ENCODE data around the gene TMEM164. TPM values are rescaled to one million over a fixed set of nuclear protein-coding genes. Genes with fewer than 3 reads are reported as not detected.

The TMEM164 gene
- total RNA-seq, 2 donors from 2014 or later: 18.0 to 20.2 TPM

- peaks cover 4% of the 10 kb centered on the region in 2 donors for H3K4me1 ChIP-seq (ENCODE audit: control insufficient read depth in 1 of 2, low read depth in 2 of 2)
- H3K27me3 ChIP-seq (replicated peaks; ENCODE audit: insufficient read depth): no peaks in the 10 kb centered on the region
- TF ChIP-seq CTCF (IDR thresholded peaks at IDR 0.05): no peak
- H3K4me3 ChIP-seq: no peak overlapping the region
- H3K36me3 ChIP-seq: no peaks in the 10 kb centered on the region
- DNase-seq (ENCODE audit: low spot score) (no peak), ATAC-seq (ENCODE audit: insufficient number of reproducible peaks, low FRiP score, low read depth) (no peak)
- H3K9me3 ChIP-seq: no peaks in the 10 kb centered on the region
- H3K27ac ChIP-seq: no peak overlapping the region
Observed at GRCh38 chrX:110182362-110182761, 179.4 kb downstream of the TMEM164 start.

GRCh38 chrX:110182865-110183264 lies 180.0 kb downstream of the TMEM164 start:
- no peaks in the 10 kb centered on the region for H3K36me3 ChIP-seq
- ATAC-seq (ENCODE audit: insufficient number of reproducible peaks, low FRiP score, low read depth): no peak
- no peaks in the 10 kb centered on the region for H3K9me3 ChIP-seq
- DNase-seq (ENCODE audit: low spot score): no peak
- H3K27me3 ChIP-seq (replicated peaks; ENCODE audit: insufficient read depth): no peaks in the 10 kb centered on the region
- no peak for TF ChIP-seq CTCF (IDR thresholded peaks at IDR 0.05)
- H3K4me3 ChIP-seq: no peak overlapping the region
- H3K4me1 ChIP-seq (ENCODE audit: control insufficient read depth in 1 of 2, low read depth in 2 of 2): peaks cover 4% of the 10 kb centered on the region in 2 donors
- H3K27ac ChIP-seq: no peak overlapping the region

GRCh38 chrX:110183314-110183713 lies 180.4 kb downstream of the TMEM164 start:
- DNase-seq (ENCODE audit: low spot score): no peak
- Histone ChIP-seq H3K9me3 (no peaks in the 10 kb centered on the region), H3K36me3 (no peaks in the 10 kb centered on the region), H3K27ac (no peak overlapping the region), H3K4me3 (no peak overlapping the region), H3K27me3 (replicated peaks; ENCODE audit: insufficient read depth) (no peaks in the 10 kb centered on the region), H3K4me1 (ENCODE audit: control insufficient read depth in 1 of 2, low read depth in 2 of 2) (peaks cover 4% of the 10 kb centered on the region in 2 donors)
- no peak for TF ChIP-seq CTCF (IDR thresholded peaks at IDR 0.05)
- no peak for ATAC-seq (ENCODE audit: insufficient number of reproducible peaks, low FRiP score, low read depth)

- no peak for TF ChIP-seq CTCF (IDR thresholded peaks at IDR 0.05)
- no peaks in the 10 kb centered on the region for H3K36me3 ChIP-seq
- H3K9me3 ChIP-seq: no peaks in the 10 kb centered on the region
- no peak for DNase-seq (ENCODE audit: low spot score)
- H3K4me1 ChIP-seq (ENCODE audit: control insufficient read depth in 1 of 2, low read depth in 2 of 2): no peaks in the 10 kb centered on the region
- H3K27ac ChIP-seq: no peak overlapping the region
- H3K4me3 ChIP-seq: no peak overlapping the region
- H3K27me3 ChIP-seq (replicated peaks; ENCODE audit: insufficient read depth): no peaks in the 10 kb centered on the region
- ATAC-seq (ENCODE audit: insufficient number of reproducible peaks, low FRiP score, low read depth): no peak
Observed at GRCh38 chrX:110188701-110189558, 186.0 kb downstream of the TMEM164 start.

GRCh38 chrX:110192516-110192915 lies 189.6 kb downstream of the TMEM164 start:
- no peak for TF ChIP-seq CTCF (IDR thresholded peaks at IDR 0.05)
- DNase-seq (ENCODE audit: low spot score): no peak
- no peak for ATAC-seq (ENCODE audit: insufficient number of reproducible peaks, low FRiP score, low read depth)
- Histone ChIP-seq H3K4me3 (no peak overlapping the region), H3K27me3 (replicated peaks; ENCODE audit: insufficient read depth) (no peaks in the 10 kb centered on the region), H3K9me3 (no peaks in the 10 kb centered on the region), H3K36me3 (no peaks in the 10 kb centered on the region), H3K27ac (no peak overlapping the region), H3K4me1 (ENCODE audit: control insufficient read depth in 1 of 2, low read depth in 2 of 2) (no peaks in the 10 kb centered on the region)

Measured in thoracic aorta (tissue), 2 donors.